Stimulated activated CD4-positive, alpha-beta T cell treated with anti-CD3 and anti-CD28 coated beads, Interleukin-2, amount 100 ng/mL, for 48 hours (primary cell): ENCODE results near the gene JAK1.

Experiments used
- DNase-seq, 2 donors: peaks; one replicate each; pipeline ENCODE4 v3.0.0-alpha.2; 2020

Gene JAK1

DNA sequence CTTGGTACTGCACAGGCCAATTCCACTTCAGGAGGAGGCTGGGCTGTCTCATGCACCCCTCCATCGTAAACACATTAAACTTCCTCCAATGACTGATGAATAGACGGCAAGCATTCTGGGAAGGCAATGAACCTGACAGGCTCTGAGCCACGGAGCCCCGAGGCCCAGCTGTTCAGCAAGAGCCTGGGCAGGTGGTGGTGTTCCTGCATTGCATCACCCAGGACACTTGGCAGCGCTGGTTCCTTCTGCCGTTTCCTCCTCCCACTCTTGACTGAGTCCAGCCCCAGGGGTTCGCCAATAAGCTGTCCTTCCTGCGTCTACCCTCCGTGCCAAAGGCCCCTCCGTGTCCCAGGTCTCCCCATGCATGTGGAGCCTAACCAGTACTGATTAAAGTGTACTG lies 109.8 kb downstream of the JAK1 start:
- DNase-seq = no peak

DNA sequence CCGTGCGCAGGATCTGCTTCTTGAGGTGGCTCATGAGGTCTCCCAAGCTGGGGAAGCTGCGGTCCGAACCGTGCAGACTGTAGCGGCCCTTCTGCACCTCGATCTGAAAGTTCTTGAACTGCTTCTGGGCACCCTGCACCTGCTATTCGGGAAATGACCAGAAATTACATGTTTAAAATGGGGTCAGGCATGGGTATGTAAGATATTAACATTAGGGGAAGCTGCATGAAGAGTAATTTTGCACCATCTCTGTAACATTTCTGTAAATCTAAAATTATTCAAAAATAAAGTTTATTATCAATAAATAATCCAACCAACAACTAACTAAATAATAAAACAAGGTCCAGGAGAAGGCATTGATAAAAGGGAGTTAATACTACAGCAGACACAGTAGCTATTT lies 110.8 kb downstream of the JAK1 start:
- no peak for DNase-seq

DNA sequence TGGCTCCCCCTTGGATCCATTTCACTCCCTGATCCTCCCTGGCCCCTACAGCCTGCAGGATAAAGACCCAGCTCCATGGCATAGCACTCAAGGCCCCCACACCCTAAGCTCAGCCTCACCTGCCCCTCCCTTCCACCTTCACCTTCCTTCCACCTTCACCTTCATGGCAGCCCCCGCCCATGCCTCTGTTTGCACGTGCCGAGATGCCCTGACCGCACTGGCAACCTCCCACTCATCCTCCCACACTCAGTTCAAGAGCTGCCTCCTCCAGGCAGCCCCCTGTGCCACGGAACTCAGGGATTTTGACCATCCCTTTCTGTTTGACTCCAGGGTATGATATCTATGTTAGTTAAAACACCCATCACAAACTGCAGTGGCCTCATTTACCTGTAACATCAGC lies 111.7 kb downstream of the JAK1 start:
- no peak for DNase-seq

DNA sequence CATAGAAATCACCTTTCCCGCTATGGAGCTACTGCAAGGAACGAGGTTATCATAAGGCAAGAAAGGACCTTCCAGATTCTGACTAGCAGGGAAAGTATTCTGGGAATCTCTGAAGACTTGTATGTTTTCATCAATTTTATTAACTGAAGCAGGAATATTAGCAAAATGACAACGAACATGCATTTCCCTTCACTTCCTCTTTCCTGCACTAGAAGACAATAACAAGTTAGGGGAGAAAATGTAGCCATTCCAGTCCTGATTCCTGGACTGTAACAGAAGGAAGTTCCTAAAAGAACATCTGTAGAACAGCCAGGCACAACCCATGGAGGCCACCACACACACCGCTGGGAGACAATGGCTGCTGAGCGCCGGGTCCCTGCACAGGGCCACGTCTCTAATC lies 114.7 kb downstream of the JAK1 start:
- DNase-seq = no peak

DNA sequence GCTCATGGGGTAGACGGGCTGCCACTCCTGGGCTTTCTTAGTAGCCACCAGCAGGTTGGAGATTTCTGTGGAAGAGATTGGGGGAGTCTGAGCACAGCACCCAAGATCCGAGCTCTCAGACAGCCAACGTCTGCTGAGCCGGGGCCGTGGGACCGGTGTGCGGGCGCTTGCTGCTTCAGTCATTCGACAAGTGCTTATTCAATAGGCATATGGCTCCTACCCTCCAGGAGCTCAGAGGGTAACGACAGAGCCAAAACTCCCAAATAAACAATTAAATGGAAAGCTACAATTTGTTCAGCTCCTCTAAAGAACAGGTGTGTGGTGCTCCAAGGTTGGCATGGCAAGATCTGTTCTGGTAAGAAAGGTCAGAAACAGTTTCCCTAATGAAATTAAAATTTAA lies 115.5 kb downstream of the JAK1 start:
- DNase-seq = no peak

DNA sequence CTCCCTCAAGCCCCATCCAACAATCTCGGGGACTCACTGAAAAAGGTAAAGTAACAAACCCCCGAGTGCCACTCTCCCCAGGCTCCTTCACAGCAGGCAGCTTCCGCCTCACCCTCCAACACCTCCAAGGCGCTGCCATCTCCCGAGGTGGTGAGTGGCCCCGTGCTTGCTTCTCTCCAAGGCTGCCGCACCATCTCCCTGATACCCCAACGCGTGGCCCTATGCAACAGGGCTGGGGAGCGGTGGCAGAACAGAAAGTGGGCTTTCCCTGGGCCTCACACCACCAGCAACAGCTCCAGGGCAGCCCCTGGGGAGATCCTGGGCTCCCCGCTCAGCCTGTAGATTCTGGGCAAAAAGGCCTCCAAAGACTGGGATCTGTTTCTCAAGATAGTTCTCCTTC lies 116.4 kb downstream of the JAK1 start:
- no peak for DNase-seq

DNA sequence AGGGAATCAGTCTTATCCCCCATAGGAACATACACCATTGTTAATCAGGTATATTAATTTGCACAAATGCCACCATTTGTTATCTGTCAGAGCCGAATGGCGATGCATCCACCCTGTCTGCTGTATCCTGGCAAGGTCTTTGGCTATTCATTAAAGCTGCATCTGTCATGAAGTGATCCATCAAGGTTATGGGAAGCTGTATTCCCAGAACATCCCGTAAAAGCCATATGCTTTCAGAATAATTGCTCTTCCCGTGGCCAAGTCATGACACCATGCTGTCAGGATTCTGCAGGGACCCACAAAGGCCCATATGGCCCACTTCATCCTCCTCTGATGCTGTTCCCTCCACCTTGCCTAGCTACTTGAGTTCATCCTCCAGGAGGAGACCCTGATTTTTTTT lies 117.5 kb downstream of the JAK1 start:
- no peak for DNase-seq

GRCh38 chr1:64848136-64848535 lies 118.2 kb downstream of the JAK1 start:
- DNase-seq = no peak

- no peak for DNase-seq
Observed at GRCh38 chr1:64847666-64848065, 118.7 kb downstream of the JAK1 start.

- DNase-seq = no peak
Observed at GRCh38 chr1:64846573-64847430, 119.5 kb downstream of the JAK1 start.

GRCh38 chr1:64845831-64846425 lies 120.4 kb downstream of the JAK1 start:
- DNase-seq = no peak

DNA sequence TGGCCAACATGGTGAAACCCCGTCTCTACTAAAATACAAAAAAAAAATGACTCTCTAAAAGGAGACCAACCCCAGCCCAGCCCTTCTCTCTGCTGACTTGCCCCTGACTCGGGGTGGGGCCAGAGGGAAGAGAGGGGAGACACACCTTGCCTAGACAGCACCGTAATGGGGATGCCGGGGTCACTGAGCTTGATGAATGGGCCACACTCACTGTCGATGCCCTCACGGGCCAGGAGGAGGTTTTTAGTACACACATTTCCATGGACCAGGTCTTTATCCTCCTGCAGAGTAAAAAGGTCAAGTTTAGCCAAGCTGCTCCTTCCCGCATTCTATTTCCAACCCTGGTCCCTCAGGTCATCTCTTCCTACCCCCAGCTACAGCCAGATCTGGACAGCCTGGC lies 121.7 kb downstream of the JAK1 start:
- no peak for DNase-seq

DNA sequence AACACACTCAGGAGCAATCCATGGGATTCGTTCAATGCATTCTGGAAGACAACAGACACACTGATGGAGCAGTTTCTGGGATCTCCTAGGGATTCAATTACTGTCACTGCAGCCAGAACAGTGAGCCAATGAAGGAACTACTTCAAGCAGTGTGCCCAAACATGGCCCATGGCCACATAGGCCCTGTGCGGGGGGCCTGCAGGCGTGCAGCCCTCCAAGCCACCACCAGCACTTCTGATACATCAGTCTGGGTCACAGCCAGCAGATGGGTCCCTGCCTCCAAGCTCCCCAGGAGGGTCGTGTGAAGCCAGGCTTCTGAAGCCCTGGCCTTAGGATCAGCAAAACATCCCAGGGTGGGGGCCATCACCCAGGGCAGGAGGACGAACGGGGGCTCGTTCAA lies 122.2 kb downstream of the JAK1 start:
- DNase-seq = no peak

DNA sequence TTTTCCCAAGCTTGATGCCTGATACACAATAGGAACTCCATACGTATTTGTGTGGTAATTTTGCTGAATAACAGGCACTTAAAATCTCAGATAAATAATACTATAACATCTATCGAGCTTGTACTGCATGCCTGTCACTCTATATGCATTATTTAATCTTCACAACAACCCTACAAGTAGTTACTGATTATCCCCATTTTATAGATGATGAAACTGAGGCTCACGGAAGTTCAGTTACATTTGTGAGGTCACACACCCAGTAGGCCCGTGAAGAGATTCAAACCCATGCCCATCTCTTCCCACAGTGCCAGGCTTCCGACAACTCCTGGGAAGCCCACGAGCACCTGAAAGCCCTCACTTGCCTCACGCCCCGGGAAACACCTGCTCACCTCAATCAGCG lies 122.7 kb downstream of the JAK1 start:
- no peak for DNase-seq

GRCh38 chr1:64842224-64842623 lies 124.1 kb downstream of the JAK1 start:
- no peak for DNase-seq

DNA sequence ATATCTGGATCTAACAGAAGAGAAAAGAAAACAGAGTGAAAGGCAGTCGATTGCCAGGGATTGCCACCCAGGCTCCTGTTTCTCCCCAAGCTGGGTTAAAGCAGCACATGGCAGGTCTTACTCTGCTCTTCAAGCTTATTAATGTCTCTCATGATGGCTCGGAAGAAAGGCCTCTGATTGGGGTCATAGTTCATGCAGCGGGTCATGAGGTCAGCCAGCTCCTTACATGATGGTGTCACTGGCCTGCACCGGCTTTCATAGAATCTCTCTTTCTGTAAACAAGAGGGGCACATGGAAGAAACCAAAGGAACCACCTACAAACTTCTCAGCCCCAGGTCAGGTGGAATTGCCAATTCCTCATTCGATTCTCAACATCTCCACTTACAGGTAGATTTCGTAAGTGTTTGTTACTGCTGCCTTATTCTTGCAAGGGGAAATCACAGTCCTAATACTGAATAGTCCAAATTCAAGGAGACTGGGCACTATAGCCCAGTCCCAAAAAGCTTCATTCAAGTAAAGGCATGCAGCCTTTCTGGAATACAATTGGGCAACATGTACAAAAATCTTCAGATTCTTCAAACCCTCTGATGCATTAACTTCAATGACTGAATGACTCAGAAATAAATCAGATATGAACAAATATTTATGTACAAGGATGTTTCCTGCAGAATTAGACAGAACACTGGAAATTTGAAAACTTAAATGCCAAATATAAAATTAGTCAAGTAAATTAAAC lies 124.9 kb downstream of the JAK1 start:
- no peak for DNase-seq

- no peak for DNase-seq
Observed at GRCh38 chr1:64839732-64840405, 126.5 kb downstream of the JAK1 start.

- DNase-seq = no peak
Observed at GRCh38 chr1:64839261-64839660, 127.1 kb downstream of the JAK1 start.

DNA sequence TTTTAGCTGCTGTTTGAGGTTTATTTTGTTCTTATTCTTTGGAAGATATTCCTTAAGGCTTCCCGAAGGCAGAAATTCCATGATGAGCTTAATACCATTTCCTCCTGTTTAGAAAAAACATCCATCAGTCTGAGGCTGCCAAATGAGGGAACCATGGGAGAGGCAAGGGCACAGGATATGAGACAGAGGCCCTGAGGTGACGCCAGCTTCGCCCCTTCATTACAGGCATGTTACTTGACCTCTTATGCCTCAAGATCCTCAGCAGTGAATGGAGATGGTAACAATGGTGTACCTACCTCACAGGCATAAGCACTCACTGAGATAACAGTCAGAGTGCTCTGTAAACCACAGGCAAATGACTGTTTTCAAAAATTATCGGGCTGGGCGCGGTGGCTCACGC lies 127.9 kb downstream of the JAK1 start:
- DNase-seq = no peak

DNA sequence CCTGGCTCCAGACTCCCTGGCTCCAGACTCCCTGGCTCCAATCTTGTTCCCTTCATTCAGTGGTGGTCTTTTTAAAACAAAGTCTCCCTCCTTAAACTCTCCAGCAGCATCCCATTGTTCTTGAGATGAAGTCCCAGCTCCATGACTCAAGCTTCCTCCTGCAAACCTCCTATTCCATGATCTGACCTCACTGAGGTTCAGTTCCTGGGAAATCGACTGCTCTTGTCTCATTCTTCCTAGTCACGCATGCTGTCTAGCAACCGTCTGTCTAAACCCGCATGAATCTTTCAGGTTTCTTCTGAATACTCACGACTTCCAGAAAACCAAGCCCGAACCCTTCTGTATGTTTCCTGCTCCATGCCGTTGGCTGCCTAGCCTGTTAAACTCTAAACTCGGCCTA lies 129.5 kb downstream of the JAK1 start:
- DNase-seq = no peak

DNA sequence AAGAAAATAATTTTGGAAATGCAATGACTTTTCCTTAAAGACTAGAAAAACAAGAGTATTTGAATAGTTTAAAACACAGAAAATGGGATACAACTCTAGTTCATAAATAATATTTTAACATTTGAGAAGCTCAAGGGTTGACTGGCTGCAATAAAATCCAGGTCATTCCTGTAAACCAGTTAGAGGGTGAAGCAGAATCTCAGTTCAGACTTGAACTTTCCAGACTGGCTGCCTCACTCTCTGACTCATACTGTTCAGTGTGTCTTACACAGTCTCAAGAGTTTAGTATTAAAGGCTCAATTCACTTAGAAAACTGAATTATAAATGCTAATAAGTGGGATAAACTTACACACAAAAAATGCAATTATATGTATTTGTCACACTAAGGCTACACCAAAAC lies 131.6 kb downstream of the JAK1 start:
- DNase-seq = no peak

DNA sequence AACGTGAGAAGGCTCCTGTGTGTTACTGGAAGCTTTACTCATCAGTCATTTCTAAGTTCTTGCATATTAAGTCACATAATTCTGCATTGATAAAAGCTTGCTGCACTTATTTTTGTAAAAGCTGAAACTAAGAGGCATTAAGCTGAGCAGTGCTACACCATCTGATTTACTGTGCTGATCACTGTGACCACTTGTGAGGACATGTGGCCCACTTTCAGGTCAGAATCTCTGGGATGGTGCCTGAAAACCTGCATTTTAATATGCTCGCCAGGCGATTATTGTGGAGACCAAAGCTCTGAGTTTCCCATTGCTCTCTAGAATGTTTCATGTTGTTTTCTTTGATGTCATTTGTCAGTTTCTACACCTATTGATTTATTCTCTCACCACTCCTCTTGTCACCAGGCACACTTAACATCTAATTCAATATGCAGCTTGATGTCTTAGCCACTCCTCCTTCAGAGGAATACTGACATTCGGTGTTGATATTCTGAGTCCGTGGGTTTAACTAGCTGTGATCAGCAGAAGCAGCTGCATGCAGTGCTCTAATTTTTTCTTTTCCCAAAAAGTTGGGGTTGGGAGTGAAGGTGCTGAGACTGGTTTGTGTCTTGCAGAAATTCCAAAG lies 136.2 kb downstream of the JAK1 start:
- DNase-seq = no peak

DNA sequence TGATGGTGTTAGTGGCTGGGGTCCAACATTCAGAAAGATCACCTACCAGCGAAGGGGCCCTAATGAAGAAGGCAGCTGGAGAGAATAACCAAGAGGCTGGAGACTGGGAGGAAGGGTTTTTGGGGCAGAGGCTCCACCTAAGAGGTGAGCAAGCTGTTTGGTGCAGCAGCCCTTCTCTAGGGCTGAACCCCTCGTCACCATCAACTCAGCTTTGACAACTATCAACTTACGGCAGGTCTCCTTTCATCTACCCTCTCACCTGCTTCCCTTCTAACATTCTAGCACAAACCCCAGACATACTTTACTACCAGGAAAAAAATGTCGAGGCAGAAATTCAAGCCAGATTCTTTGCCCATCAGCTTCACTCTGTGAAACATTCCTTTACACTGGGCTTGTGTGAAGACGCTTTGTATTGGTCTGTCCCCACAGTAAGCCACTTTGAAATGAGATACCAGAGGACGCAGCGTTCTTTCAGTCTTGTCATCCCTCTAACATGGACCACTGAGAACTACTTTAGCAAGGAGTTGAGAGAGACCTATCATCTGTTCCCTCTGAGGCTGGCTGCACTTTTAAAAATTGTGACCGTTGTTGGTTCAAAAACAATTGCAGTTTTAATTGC lies 136.8 kb downstream of the JAK1 start:
- DNase-seq = no peak
